ENCODE measurements around the gene LEMD3.

LEMD3 gene

DNA sequence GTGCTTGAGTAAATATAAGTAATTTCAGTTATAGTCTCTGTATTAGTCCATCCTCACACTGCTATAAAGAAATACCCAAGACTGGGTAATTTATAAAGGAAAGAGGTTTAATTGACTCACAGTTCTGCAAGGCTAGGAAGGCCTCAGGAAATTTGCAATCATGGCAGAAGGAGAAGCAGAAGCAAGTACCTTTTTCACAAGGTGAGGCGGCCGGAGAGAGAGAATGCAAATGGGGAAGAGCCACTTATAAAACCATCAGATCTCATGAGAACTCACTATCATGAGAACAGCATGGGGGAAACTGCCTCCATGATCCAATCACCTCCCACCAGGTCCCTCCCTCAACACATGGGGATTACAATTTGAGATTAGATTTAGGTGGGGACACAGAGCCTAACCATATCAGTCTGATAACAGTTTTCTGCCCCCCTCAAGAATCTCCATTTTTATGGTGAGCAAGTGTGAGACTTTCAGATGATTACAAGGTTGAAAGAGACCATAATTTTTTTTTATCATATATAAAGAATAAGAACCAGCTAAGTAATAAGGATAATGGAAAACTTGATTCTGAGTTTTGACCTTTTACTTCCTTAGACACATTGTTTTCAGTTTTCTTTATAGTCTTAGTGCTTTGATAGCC lies 35.6 kb downstream of the LEMD3 start:
- DNase-seq (ENCODE audit: low read depth), result no peak
- no peak overlapping the region for H3K4me3 ChIP-seq (replicated peaks; ENCODE audit: low read depth, low read length)
- TF ChIP-seq, protein P1, sequence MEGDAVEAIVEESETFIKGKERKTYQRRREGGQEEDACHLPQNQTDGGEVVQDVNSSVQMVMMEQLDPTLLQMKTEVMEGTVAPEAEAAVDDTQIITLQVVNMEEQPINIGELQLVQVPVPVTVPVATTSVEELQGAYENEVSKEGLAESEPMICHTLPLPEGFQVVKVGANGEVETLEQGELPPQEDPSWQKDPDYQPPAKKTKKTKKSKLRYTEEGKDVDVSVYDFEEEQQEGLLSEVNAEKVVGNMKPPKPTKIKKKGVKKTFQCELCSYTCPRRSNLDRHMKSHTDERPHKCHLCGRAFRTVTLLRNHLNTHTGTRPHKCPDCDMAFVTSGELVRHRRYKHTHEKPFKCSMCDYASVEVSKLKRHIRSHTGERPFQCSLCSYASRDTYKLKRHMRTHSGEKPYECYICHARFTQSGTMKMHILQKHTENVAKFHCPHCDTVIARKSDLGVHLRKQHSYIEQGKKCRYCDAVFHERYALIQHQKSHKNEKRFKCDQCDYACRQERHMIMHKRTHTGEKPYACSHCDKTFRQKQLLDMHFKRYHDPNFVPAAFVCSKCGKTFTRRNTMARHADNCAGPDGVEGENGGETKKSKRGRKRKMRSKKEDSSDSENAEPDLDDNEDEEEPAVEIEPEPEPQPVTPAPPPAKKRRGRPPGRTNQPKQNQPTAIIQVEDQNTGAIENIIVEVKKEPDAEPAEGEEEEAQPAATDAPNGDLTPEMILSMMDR (IDR thresholded peaks at IDR 0.05; ENCODE audit: low read length, missing control alignments), result no peak

DNA sequence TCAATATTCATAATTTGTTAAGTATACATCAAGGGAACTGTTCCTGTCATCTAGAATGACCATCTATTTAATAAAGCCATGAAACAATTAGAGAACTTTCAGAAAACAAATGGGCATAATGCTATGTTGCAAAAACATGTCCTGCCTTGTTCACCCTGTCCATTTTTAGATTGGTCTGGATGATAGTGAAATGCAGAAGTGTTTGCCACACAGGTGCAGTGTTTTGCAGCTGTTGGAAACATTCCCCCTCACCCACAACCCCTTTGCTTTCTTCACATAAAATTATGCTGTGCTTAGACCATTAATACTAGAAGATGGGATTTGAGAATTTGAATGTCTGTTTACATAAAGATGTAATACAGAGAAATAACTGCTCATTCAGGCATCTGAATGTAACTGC lies 36.5 kb downstream of the LEMD3 start:
- no peak overlapping the region for H3K4me3 ChIP-seq (replicated peaks; ENCODE audit: low read depth, low read length)
- TF ChIP-seq, protein P1 (IDR thresholded peaks at IDR 0.05; ENCODE audit: low read length, missing control alignments), result no peak
- DNase-seq (ENCODE audit: low read depth), result no peak

DNA sequence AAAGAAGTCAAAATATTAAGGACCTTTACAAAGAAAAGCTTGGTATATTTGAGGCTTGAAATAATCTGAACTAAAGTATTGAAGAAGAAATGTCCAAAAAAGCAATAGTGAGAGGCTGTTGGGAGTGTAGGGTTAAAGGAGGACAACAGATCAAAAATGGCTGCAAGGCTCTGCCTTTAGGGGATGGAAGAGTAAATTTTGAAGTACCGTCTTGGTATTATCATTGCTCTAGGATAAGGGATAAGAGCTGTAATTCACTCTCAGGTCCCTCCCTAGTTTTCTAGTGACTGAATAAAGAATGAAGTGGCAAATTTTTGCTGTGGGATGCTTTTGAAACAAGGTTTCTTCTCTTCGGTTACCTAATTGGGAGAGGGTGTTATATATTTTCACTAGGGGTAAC lies 38.7 kb downstream of the LEMD3 start:
- TF ChIP-seq, protein P1 (IDR thresholded peaks at IDR 0.05; ENCODE audit: low read length, missing control alignments), result no peak
- no peak overlapping the region for H3K4me3 ChIP-seq (replicated peaks; ENCODE audit: low read depth, low read length)
- DNase-seq (ENCODE audit: low read depth), result no peak

DNA sequence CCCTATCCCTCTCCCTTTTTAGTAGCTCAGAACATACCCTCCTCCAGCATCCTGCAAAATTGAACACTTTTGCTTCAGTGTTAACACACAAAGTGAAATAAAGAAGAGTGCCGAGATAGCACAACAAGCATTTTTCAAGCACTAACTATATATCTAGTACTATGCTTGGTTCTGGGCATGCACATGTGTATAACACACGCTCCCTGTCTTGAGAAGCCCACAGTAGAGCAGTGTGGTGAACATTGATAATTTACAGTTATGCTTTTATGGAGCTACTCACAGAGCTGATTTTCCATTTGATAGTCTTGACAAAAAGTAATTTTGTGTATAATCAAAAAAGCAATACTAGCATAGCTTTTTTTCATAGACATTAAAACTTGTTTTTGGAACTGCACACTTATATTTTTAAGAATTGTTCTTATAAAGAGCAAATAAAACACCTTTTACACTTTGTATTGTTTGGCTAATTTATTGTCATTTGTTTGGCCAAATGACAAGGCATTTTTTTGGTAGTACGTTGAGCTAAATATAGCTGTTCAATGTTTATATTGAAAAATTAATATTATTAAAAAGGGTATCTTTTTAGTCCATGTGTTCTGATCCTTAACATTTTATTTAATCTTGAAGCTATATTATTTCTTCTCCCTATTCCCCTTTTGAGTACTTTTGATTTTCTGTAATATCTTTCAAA lies 39.7 kb downstream of the LEMD3 start:
- DNase-seq (ENCODE audit: low read depth), result no peak
- TF ChIP-seq, protein P1 (IDR thresholded peaks at IDR 0.05; ENCODE audit: low read length, missing control alignments), result no peak
- H3K4me3 ChIP-seq (replicated peaks; ENCODE audit: low read depth, low read length), result no peak overlapping the region

DNA sequence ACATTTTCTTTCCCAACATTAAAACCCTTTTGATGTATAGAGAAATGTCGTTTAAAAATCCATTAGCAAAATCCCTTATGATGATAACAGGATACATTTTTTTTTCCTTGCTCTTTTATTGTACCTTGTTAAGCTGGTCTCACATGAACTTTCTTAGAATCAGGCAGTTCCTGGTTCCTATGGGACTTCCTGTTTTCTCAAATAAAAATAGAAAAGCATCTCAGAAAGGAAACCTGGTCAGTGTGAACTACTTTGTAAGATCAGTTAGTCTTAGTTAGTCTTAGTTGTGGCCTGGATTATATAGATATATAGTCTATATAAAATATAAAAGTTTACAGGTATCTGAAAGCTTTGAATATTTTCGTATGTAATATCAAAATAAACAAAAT lies 40.3 kb downstream of the LEMD3 start:
- peak; percentile 16 for DNase-seq (ENCODE audit: low read depth)
- TF ChIP-seq, protein P1 (IDR thresholded peaks at IDR 0.05; ENCODE audit: low read length, missing control alignments), result no peak
- H3K4me3 ChIP-seq (replicated peaks; ENCODE audit: low read depth, low read length), result no peak overlapping the region

DNA sequence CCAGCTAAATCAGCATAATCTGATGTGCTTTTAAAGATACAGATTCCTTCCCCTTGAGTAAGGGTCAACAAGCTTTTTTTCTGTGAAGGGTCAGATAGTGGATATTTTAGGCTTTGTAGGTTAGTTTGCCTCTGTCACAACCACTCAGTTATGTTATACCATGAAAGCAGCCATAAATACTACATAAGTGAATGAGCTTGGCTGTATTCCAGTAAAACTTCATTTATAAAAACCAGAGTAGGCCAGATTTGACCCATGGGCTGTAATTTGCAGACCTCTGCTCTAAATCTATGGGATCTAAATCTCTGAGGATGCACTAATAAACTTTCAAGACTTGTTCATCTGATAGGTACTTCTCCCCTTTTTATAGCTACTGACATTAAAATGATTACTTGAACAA lies 47.7 kb downstream of the LEMD3 start:
- TF ChIP-seq, protein P1 (IDR thresholded peaks at IDR 0.05; ENCODE audit: low read length, missing control alignments), result no peak
- no peak overlapping the region for H3K4me3 ChIP-seq (replicated peaks; ENCODE audit: low read depth, low read length)
- DNase-seq (ENCODE audit: low read depth), result no peak

DNA sequence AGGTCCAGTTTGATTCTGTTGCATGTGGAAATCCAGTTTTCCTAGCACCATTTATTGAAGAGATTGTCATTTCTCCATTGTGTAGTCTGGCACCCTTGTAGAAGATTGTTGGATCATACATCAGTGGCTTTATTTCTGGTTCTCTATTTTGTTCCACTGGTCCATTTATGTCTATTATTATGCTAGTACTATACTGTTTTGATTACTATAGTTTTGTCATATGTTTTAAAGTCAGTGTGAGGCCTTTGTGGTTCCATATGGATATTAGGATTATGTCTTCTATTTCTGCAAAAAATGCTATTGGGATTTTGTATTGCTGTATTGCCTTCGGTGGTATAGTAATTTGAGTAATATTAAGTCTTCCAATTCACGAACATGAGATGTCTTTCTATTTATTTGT lies 51.4 kb downstream of the LEMD3 start:
- DNase-seq (ENCODE audit: low read depth), result no peak
- TF ChIP-seq, protein P1 (IDR thresholded peaks at IDR 0.05; ENCODE audit: low read length, missing control alignments), result no peak
- no peak overlapping the region for H3K4me3 ChIP-seq (replicated peaks; ENCODE audit: low read depth, low read length)

Data from fibroblast of pulmonary artery (primary cell).